Psoas muscle (tissue), 8 donors: ENCODE results near the gene PRRT1. TPM values are rescaled to one million over a fixed set of nuclear protein-coding genes. Genes with fewer than 3 reads are reported as not detected.
"Not testable (repeated sequence)": the region's sequence is repeated elsewhere in the genome, so short reads cannot be mapped to it uniquely, and the experiment has no call there.

ENCODE experiments used
- ATAC-seq, 4 donors: fragments of 200-7000 bp; cut with Tn5 transposase; one replicate each; pipeline ENCODE4 v1.9.1; 2020; ENCODE audit warnings: moderate library complexity in 3 of 4, mild to moderate bottlenecking in 2 of 4
- DNase-seq, 2 donors: peaks; one replicate each; pipeline ENCODE4 v3.0.0-alpha.2; 2020
- H3K27ac ChIP-seq: fragments of 200-600 bp; one replicate; pipeline ENCODE4 v1.8.0; 2022
- H3K27me3 ChIP-seq, 3 donors: fragments of 200-600 bp in 1 of 3; one replicate each; pipeline versions ENCODE4 v1.6.1 to v1.8.0; 2013 to 2022; ENCODE audit warnings: low read length in 2 of 3, mild to moderate bottlenecking in 2 of 3, moderate library complexity in 1 of 3; ENCODE audit not compliant: insufficient read depth in 3 of 3
- H3K36me3 ChIP-seq, 2 donors: fragments of 200-600 bp in 1 of 2; one replicate each; pipeline versions ENCODE4 v1.6.1 to v1.8.0; 2013 to 2022; ENCODE audit warnings: low read depth in 1 of 2, mild to moderate bottlenecking in 1 of 2, moderate library complexity in 1 of 2; ENCODE audit not compliant: insufficient read depth in 1 of 2
- H3K4me1 ChIP-seq: fragments of 200-600 bp; one replicate; pipeline ENCODE4 v1.8.0; 2022
- H3K4me3 ChIP-seq: fragments of 200-600 bp; one replicate; pipeline ENCODE4 v1.8.0; 2022; ENCODE audit warnings: mild to moderate bottlenecking
- H3K9me3 ChIP-seq: fragments of 200-600 bp; one replicate; pipeline ENCODE4 v1.8.0; 2022
- CTCF ChIP-seq: fragments of 200-600 bp; IDR thresholded peaks from one replicate; pipeline ENCODE4 v1.8.0; 2022; ENCODE audit warnings: antibody characterized with exemption
- WGBS, 3 donors: extraction: QIAGEN DNeasy Blood & Tissue Kit; methylation state at CpG; one replicate each; pipeline versions ENCODE4 v1.1.6 to v1.1.7; 2013; 5-methylcytosine and 5-hydroxymethylcytosine counted together
- intact Hi-C, 2 donors: fragments of 100-400 bp; cut with DNase I; formaldehyde crosslinking; loops; one replicate each; pipeline versions ENCODE4 v1.11.0 to v1.14.2; 2022
- polyA plus RNA-seq, 3 donors: library from polyadenylated mRNA; stranded (reverse); fragments of 200-250 nt; gene quantifications; one replicate each; pipeline ENCODE4 v1.2.3, GENCODE V29; 2013
- total RNA-seq, 4 donors: library from RNA; stranded (reverse); fragmentation: NEBNext Ultra II Directional in 2 of 4; extraction: Animal tissue kit (Norgen Biotek cat#: 25700) in 2 of 4; gene quantifications; one replicate each; pipeline versions ENCODE4 v1.2.1 to v1.2.4, GENCODE V29; 2021 to 2023
- donor health status: healthy with polysubstance abuse.
- donor health status: DM: no; HTN: no; CAD: no; lungs with moderate emphysema.
- donor health status: Bipolar disorder and iron deficiency.
- donor health status: healthy.
- donor health status: DM: yes; HTN: yes; CAD: no.
- donor health status: DM: no; HTN: no; CAD: no.
- donor health status: DM: no; HTN: no; CAD: no.
- donor health status: DM: yes; HTN: yes; CAD: no.

The PRRT1 gene
- total and polyA plus RNA-seq, 7 donors: 0.08 to 0.51 (median 0.22) TPM

- no peak for TF ChIP-seq CTCF
- Histone ChIP-seq H3K4me3 (peak overlapping the region; percentile 58), H3K4me1 (peaks cover 7% of the 10 kb centered on the region), H3K9me3 (no peaks in the 10 kb centered on the region), H3K36me3 (no peaks in the 10 kb centered on the region), H3K27me3 (peaks cover 0 to 20% (median 9%) of the 10 kb centered on the region in 3 donors), H3K27ac (peak overlapping the region; percentile 67)
- intact Hi-C loops: no loop called here
- ATAC-seq (peak in 1 of 4 donors; percentile 29), DNase-seq (no peak)
- 40 to 64% (median 59%) methylated on average over 1 of the region's 1 CpG for WGBS, 3 donors
These were observed 44.3 kb downstream of the PRRT1 start for GRCh38 chr6:32107406-32107805.

DNA sequence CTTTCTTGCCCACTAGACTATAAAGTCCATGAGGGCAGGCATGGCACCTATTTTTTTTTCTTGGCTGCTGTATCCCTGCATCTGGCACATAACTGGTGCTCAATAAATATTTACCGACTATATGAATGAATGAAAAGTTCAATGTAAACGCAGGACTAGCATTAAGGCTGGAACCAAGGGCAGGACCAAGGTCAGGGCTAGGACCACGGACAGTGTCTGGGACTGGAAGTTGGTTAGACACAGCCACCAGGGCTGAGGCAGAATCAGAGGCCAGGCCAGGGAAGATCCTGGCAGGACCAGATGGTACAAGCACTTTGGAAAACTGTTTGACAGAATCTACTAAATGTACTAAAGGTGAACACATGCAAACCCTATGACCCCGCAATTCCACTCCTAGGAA, 46.3 kb downstream of the PRRT1 start:
- intact Hi-C loops: no loop called here
- Histone ChIP-seq H3K27me3 (peaks cover 0 to 20% (median 9%) of the 10 kb centered on the region in 3 donors), H3K9me3 (no peaks in the 10 kb centered on the region), H3K36me3 (no peaks in the 10 kb centered on the region), H3K27ac (no peak overlapping the region), H3K4me1 (no peaks in the 10 kb centered on the region), H3K4me3 (no peak overlapping the region)
- TF ChIP-seq CTCF: no peak
- ATAC-seq (no peak), DNase-seq (no peak)
- 76 to 80% (median 79%) methylated on average over 4 of the region's 4 CpGs for WGBS, 3 donors

GRCh38 chr6:32102255-32102654, 49.5 kb downstream of the PRRT1 start:
- 92 to 97% (median 95%) methylated on average over 3 of the region's 3 CpGs for WGBS, 3 donors
- no peak for TF ChIP-seq CTCF
- Histone ChIP-seq H3K27me3 (peaks cover 0 to 13% (median 4%) of the 10 kb centered on the region in 3 donors), H3K36me3 (no peaks in the 10 kb centered on the region), H3K4me1 (no peaks in the 10 kb centered on the region), H3K9me3 (no peaks in the 10 kb centered on the region), H3K4me3 (no peak overlapping the region), H3K27ac (no peak overlapping the region)
- DNase-seq (no peak), ATAC-seq (no peak)
- intact Hi-C loops: no loop called here

GRCh38 chr6:32100251-32100650, 51.5 kb downstream of the PRRT1 start:
- intact Hi-C loops, H3K4me3 ChIP-seq, H3K27ac ChIP-seq, H3K36me3 ChIP-seq, ATAC-seq, H3K4me1 ChIP-seq, DNase-seq, H3K9me3 ChIP-seq: not testable (repeated sequence)
- peaks cover 0 to 33% (median 16%) of the 10 kb centered on the region in 3 donors for H3K27me3 ChIP-seq
- 86 to 88% (median 87%) methylated on average over 8 of the region's 8 CpGs for WGBS, 3 donors

Other genes starting within 250 kb of the PRRT1 start
- 1 to 10 TPM; 1.1 to 2.6 (median 1.8) TPM for gene ZBTB12, start 249.9 kb downstream of the PRRT1 start, total RNA-seq
- gene ZBTB12, start 249.9 kb downstream of the PRRT1 start, polyA plus RNA-seq: 1 to 10 TPM; 2.2 to 4.6 (median 2.9) TPM
- gene C2, start 224.2 kb downstream of the PRRT1 start, total RNA-seq: 1 to 10 TPM; 1.5 to 5.5 (median 3.5) TPM
- gene C2, start 224.2 kb downstream of the PRRT1 start, polyA plus RNA-seq: 1 to 10 TPM in 1 of 3 donors, under 1 TPM in 2; 0.77 to 1.2 (median 0.99) TPM
- 1 to 10 TPM; 2.5 to 5.8 (median 3.4) TPM for gene CFB, start 205.8 kb downstream of the PRRT1 start, total RNA-seq
- 1 to 10 TPM; 1.6 to 2.3 (median 1.8) TPM for gene CFB, start 205.8 kb downstream of the PRRT1 start, polyA plus RNA-seq
- 10 to 100 TPM; 47.2 to 52.3 (median 48.7) TPM for gene NELFE, start 193.0 kb downstream of the PRRT1 start, total RNA-seq
- 10 to 100 TPM; 44.3 to 86.9 (median 85.4) TPM for gene NELFE, start 193.0 kb downstream of the PRRT1 start, polyA plus RNA-seq
- 10 to 100 TPM; 27.9 to 31.0 (median 29.2) TPM for gene SKIC2, start 192.8 kb downstream of the PRRT1 start, total RNA-seq
- gene SKIC2, start 192.8 kb downstream of the PRRT1 start, polyA plus RNA-seq: 10 to 100 TPM; 26.9 to 36.6 (median 31.8) TPM
- gene DXO, start 179.8 kb downstream of the PRRT1 start, total RNA-seq: 10 to 100 TPM in 2 of 4 donors, 1 to 10 TPM in 2; 7.4 to 12.9 (median 9.9) TPM
- 10 to 100 TPM in 1 of 3 donors, 1 to 10 TPM in 2; 8.0 to 20.6 (median 9.2) TPM for gene DXO, start 179.8 kb downstream of the PRRT1 start, polyA plus RNA-seq
- 10 to 100 TPM in 3 of 4 donors, 1 to 10 TPM in 1; 5.6 to 13.2 (median 10.9) TPM for gene C4A, start 169.9 kb downstream of the PRRT1 start, total RNA-seq
- gene C4A, start 169.9 kb downstream of the PRRT1 start, polyA plus RNA-seq: 1 to 10 TPM; 3.0 to 3.2 (median 3.1) TPM
- 10 to 100 TPM in 1 of 4 donors, 1 to 10 TPM in 3; 5.6 to 12.6 (median 9.4) TPM for gene C4B, start 137.1 kb downstream of the PRRT1 start, total RNA-seq
- 1 to 10 TPM; 2.6 to 3.3 (median 2.7) TPM for gene C4B, start 137.1 kb downstream of the PRRT1 start, polyA plus RNA-seq
- gene CYP21A2, start 113.5 kb downstream of the PRRT1 start, total RNA-seq: 1 to 10 TPM in 1 of 4 donors, under 1 TPM in 1, not detected in 2; 0.19 to 9.9 TPM
- gene CYP21A2, start 113.5 kb downstream of the PRRT1 start, polyA plus RNA-seq: under 1 TPM in 2 of 3 donors, not detected in 1; 0.05 to 0.10 TPM
- 10 to 100 TPM; 14.5 to 26.1 (median 23.9) TPM for gene TNXB, start 42.6 kb downstream of the PRRT1 start, total RNA-seq
- 10 to 100 TPM in 1 of 3 donors, 1 to 10 TPM in 2; 7.0 to 13.6 (median 9.1) TPM for gene TNXB, start 42.6 kb downstream of the PRRT1 start, polyA plus RNA-seq
- gene ATF6B, start 23.7 kb downstream of the PRRT1 start, total RNA-seq: 10 to 100 TPM; 17.2 to 23.8 (median 19.9) TPM
- gene ATF6B, start 23.7 kb downstream of the PRRT1 start, polyA plus RNA-seq: 10 to 100 TPM; 13.0 to 35.2 (median 15.1) TPM
- 1 to 10 TPM; 2.1 to 4.3 (median 4.1) TPM for gene FKBPL, start 21.7 kb downstream of the PRRT1 start, total RNA-seq
- gene FKBPL, start 21.7 kb downstream of the PRRT1 start, polyA plus RNA-seq: 10 to 100 TPM in 1 of 3 donors, 1 to 10 TPM in 2; 8.2 to 12.2 (median 9.9) TPM
- gene PPT2, start 2.2 kb upstream of the PRRT1 start, total RNA-seq: 10 to 100 TPM; 11.3 to 15.1 (median 14.0) TPM
- 10 to 100 TPM; 12.5 to 28.3 (median 18.0) TPM for gene PPT2, start 2.2 kb upstream of the PRRT1 start, polyA plus RNA-seq
- 1 to 10 TPM; 2.0 to 7.0 (median 3.7) TPM for gene EGFL8, start 12.7 kb upstream of the PRRT1 start, total RNA-seq
- 1 to 10 TPM; 2.1 to 4.0 (median 3.6) TPM for gene EGFL8, start 12.7 kb upstream of the PRRT1 start, polyA plus RNA-seq
- 10 to 100 TPM; 36.8 to 59.8 (median 47.7) TPM for gene AGPAT1, start 24.1 kb upstream of the PRRT1 start, total RNA-seq
- gene AGPAT1, start 24.1 kb upstream of the PRRT1 start, polyA plus RNA-seq: 10 to 100 TPM; 35.0 to 77.8 (median 38.0) TPM
- 10 to 100 TPM; 52.0 to 91.1 (median 57.0) TPM for gene RNF5, start 26.5 kb upstream of the PRRT1 start, total RNA-seq
- 100 to 1,000 TPM; 110 to 122 (median 113) TPM for gene RNF5, start 26.5 kb upstream of the PRRT1 start, polyA plus RNA-seq
- gene AGER, start 32.3 kb upstream of the PRRT1 start, total RNA-seq: 1 to 10 TPM in 3 of 4 donors, under 1 TPM in 1; 0.85 to 2.0 (median 1.4) TPM
- 1 to 10 TPM in 1 of 3 donors, under 1 TPM in 2; 0.79 to 1.7 (median 0.91) TPM for gene AGER, start 32.3 kb upstream of the PRRT1 start, polyA plus RNA-seq
- 10 to 100 TPM; 36.1 to 46.7 (median 37.5) TPM for gene PBX2, start 38.3 kb upstream of the PRRT1 start, total RNA-seq
- 10 to 100 TPM; 20.4 to 27.4 (median 22.1) TPM for gene PBX2, start 38.3 kb upstream of the PRRT1 start, polyA plus RNA-seq
- 1 to 10 TPM; 1.7 to 5.1 (median 3.5) TPM for gene GPSM3, start 40.7 kb upstream of the PRRT1 start, total RNA-seq
- gene GPSM3, start 40.7 kb upstream of the PRRT1 start, polyA plus RNA-seq: 1 to 10 TPM; 1.5 to 2.7 (median 2.6) TPM
- 10 to 100 TPM; 11.3 to 16.6 (median 13.7) TPM for gene NOTCH4, start 72.1 kb upstream of the PRRT1 start, total RNA-seq
- 10 to 100 TPM in 2 of 3 donors, 1 to 10 TPM in 1; 9.7 to 19.5 (median 10.4) TPM for gene NOTCH4, start 72.1 kb upstream of the PRRT1 start, polyA plus RNA-seq
- gene TSBP1, start 220.0 kb upstream of the PRRT1 start, total RNA-seq: not detected
- gene TSBP1, start 220.0 kb upstream of the PRRT1 start, polyA plus RNA-seq: not detected